ENCODE measurements around the gene DUS4L.
A peak's percentile ranks its signal among the peaks of the same experiment; 100 is the strongest.

Gene DUS4L

GRCh38 chr7:107559864-107560263 is 3.9 kb upstream of the DUS4L start:
- H3K4me3 ChIP-seq (ENCODE audit: low read length), result no peak overlapping the region
- no peaks in the 10 kb centered on the region for H3K36me3 ChIP-seq (ENCODE audit: control insufficient read depth, insufficient read depth, low read length)
- no peak overlapping the region for H3K9ac ChIP-seq (ENCODE audit: low read length)
- no peaks in the 10 kb centered on the region for H3K27me3 ChIP-seq (ENCODE audit: control insufficient read depth, insufficient read depth, low read length)
- H3K4me1 ChIP-seq (ENCODE audit: control insufficient read depth, insufficient read depth, low read length), result peaks cover 11% of the 10 kb centered on the region
- no peaks in the 10 kb centered on the region for H3K9me3 ChIP-seq (ENCODE audit: control insufficient read depth, low read length)

GRCh38 chr7:107560898-107561516 is 2.8 kb upstream of the DUS4L start:
- Histone ChIP-seq H3K4me1 (ENCODE audit: control insufficient read depth, insufficient read depth, low read length) (peaks cover 13% of the 10 kb centered on the region), H3K4me3 (ENCODE audit: low read length) (no peak overlapping the region), H3K36me3 (ENCODE audit: control insufficient read depth, insufficient read depth, low read length) (no peaks in the 10 kb centered on the region), H3K9me3 (ENCODE audit: control insufficient read depth, low read length) (no peaks in the 10 kb centered on the region), H3K9ac (ENCODE audit: low read length) (no peak overlapping the region), H3K27me3 (ENCODE audit: control insufficient read depth, insufficient read depth, low read length) (no peaks in the 10 kb centered on the region)

- Histone ChIP-seq H3K9me3 (ENCODE audit: control insufficient read depth, low read length) (no peaks in the 10 kb centered on the region), H3K9ac (ENCODE audit: low read length) (peak overlapping the region; percentile 94), H3K27me3 (ENCODE audit: control insufficient read depth, insufficient read depth, low read length) (no peaks in the 10 kb centered on the region), H3K4me1 (ENCODE audit: control insufficient read depth, insufficient read depth, low read length) (peaks cover 13% of the 10 kb centered on the region), H3K36me3 (ENCODE audit: control insufficient read depth, insufficient read depth, low read length) (no peaks in the 10 kb centered on the region), H3K4me3 (ENCODE audit: low read length) (peak overlapping the region; percentile 85)
Observed at GRCh38 chr7:107563081-107563774, 543 bp upstream of the DUS4L start.

- Histone ChIP-seq H3K36me3 (ENCODE audit: control insufficient read depth, insufficient read depth, low read length) (no peaks in the 10 kb centered on the region), H3K9ac (ENCODE audit: low read length) (peak overlapping the region; percentile 94), H3K4me3 (ENCODE audit: low read length) (peak overlapping the region; percentile 85), H3K4me1 (ENCODE audit: control insufficient read depth, insufficient read depth, low read length) (peaks cover 13% of the 10 kb centered on the region), H3K9me3 (ENCODE audit: control insufficient read depth, low read length) (no peaks in the 10 kb centered on the region), H3K27me3 (ENCODE audit: control insufficient read depth, insufficient read depth, low read length) (no peaks in the 10 kb centered on the region)
Observed at GRCh38 chr7:107564553-107565298, 955 bp downstream of the DUS4L start.

GRCh38 chr7:107570298-107570697 is 6.5 kb downstream of the DUS4L start:
- no peaks in the 10 kb centered on the region for H3K4me1 ChIP-seq (ENCODE audit: control insufficient read depth, insufficient read depth, low read length)
- H3K4me3 ChIP-seq (ENCODE audit: low read length), result no peak overlapping the region
- H3K36me3 ChIP-seq (ENCODE audit: control insufficient read depth, insufficient read depth, low read length), result no peaks in the 10 kb centered on the region
- H3K27me3 ChIP-seq (ENCODE audit: control insufficient read depth, insufficient read depth, low read length), result no peaks in the 10 kb centered on the region
- H3K9ac ChIP-seq (ENCODE audit: low read length), result no peak overlapping the region
- no peaks in the 10 kb centered on the region for H3K9me3 ChIP-seq (ENCODE audit: control insufficient read depth, low read length)

GRCh38 chr7:107573537-107573936 is 9.8 kb downstream of the DUS4L start:
- Histone ChIP-seq H3K9me3 (ENCODE audit: control insufficient read depth, low read length) (no peaks in the 10 kb centered on the region), H3K36me3 (ENCODE audit: control insufficient read depth, insufficient read depth, low read length) (no peaks in the 10 kb centered on the region)

GRCh38 chr7:107579554-107579884 is 15.7 kb downstream of the DUS4L start:
- H3K4me3 ChIP-seq (ENCODE audit: low read length), result peak overlapping the region; percentile 90
- H3K9ac ChIP-seq (ENCODE audit: low read length), result peak overlapping the region; percentile 92
- no peaks in the 10 kb centered on the region for H3K9me3 ChIP-seq (ENCODE audit: control insufficient read depth, low read length)

More at GRCh38 chr7:107573537-107573936, 9.8 kb downstream of the DUS4L start:
- H3K27me3 ChIP-seq (ENCODE audit: control insufficient read depth, insufficient read depth, low read length), result no peaks in the 10 kb centered on the region
- H3K9ac ChIP-seq (ENCODE audit: low read length), result no peak overlapping the region
- H3K4me1 ChIP-seq (ENCODE audit: control insufficient read depth, insufficient read depth, low read length), result no peaks in the 10 kb centered on the region
- H3K4me3 ChIP-seq (ENCODE audit: low read length), result no peak overlapping the region

GRCh38 chr7:107579885-107580715 is 16.3 kb downstream of the DUS4L start, which contains the start of gene BCAP29:
TSS of gene BCAP29 (plus strand) at chr7:107580246. CDS start at chr7:107580773, 527 bp downstream.
- no peaks in the 10 kb centered on the region for H3K9me3 ChIP-seq (ENCODE audit: control insufficient read depth, low read length)
- H3K9ac ChIP-seq (ENCODE audit: low read length), result peak within 1 kb of the TSS; percentile 92
- H3K36me3 ChIP-seq (ENCODE audit: control insufficient read depth, insufficient read depth, low read length), result no peaks in the 10 kb centered on the region
- no peaks in the 10 kb centered on the region for H3K27me3 ChIP-seq (ENCODE audit: control insufficient read depth, insufficient read depth, low read length)
- H3K4me3 ChIP-seq (ENCODE audit: low read length), result peak within 1 kb of the TSS; percentile 90
- no peaks in the 10 kb centered on the region for H3K4me1 ChIP-seq (ENCODE audit: control insufficient read depth, insufficient read depth, low read length)

More at GRCh38 chr7:107579554-107579884, 15.7 kb downstream of the DUS4L start:
- Histone ChIP-seq H3K27me3 (ENCODE audit: control insufficient read depth, insufficient read depth, low read length) (no peaks in the 10 kb centered on the region), H3K36me3 (ENCODE audit: control insufficient read depth, insufficient read depth, low read length) (no peaks in the 10 kb centered on the region), H3K4me1 (ENCODE audit: control insufficient read depth, insufficient read depth, low read length) (no peaks in the 10 kb centered on the region)

- Histone ChIP-seq H3K9ac (ENCODE audit: low read length) (peak overlapping the region; percentile 92), H3K36me3 (ENCODE audit: control insufficient read depth, insufficient read depth, low read length) (no peaks in the 10 kb centered on the region), H3K4me1 (ENCODE audit: control insufficient read depth, insufficient read depth, low read length) (no peaks in the 10 kb centered on the region), H3K4me3 (ENCODE audit: low read length) (peak overlapping the region; percentile 90), H3K27me3 (ENCODE audit: control insufficient read depth, insufficient read depth, low read length) (no peaks in the 10 kb centered on the region), H3K9me3 (ENCODE audit: control insufficient read depth, low read length) (no peaks in the 10 kb centered on the region)
Observed at GRCh38 chr7:107580716-107581383, 17.1 kb downstream of the DUS4L start.

- H3K9ac ChIP-seq (ENCODE audit: low read length), result no peak overlapping the region
- no peaks in the 10 kb centered on the region for H3K27me3 ChIP-seq (ENCODE audit: control insufficient read depth, insufficient read depth, low read length)
- no peaks in the 10 kb centered on the region for H3K4me1 ChIP-seq (ENCODE audit: control insufficient read depth, insufficient read depth, low read length)
- H3K4me3 ChIP-seq (ENCODE audit: low read length), result no peak overlapping the region
- H3K9me3 ChIP-seq (ENCODE audit: control insufficient read depth, low read length), result no peaks in the 10 kb centered on the region
- no peaks in the 10 kb centered on the region for H3K36me3 ChIP-seq (ENCODE audit: control insufficient read depth, insufficient read depth, low read length)
Observed at GRCh38 chr7:107581387-107582013, 17.7 kb downstream of the DUS4L start.

- H3K4me1 ChIP-seq (ENCODE audit: control insufficient read depth, insufficient read depth, low read length), result no peaks in the 10 kb centered on the region
- no peak overlapping the region for H3K9ac ChIP-seq (ENCODE audit: low read length)
- H3K36me3 ChIP-seq (ENCODE audit: control insufficient read depth, insufficient read depth, low read length), result no peaks in the 10 kb centered on the region
- H3K27me3 ChIP-seq (ENCODE audit: control insufficient read depth, insufficient read depth, low read length), result no peaks in the 10 kb centered on the region
- H3K4me3 ChIP-seq (ENCODE audit: low read length), result no peak overlapping the region
- H3K9me3 ChIP-seq (ENCODE audit: control insufficient read depth, low read length), result no peaks in the 10 kb centered on the region
Observed at GRCh38 chr7:107582875-107583274, 19.1 kb downstream of the DUS4L start.
